GM12878 (cell line): ENCODE data around the gene HTT-AS. TPM values are rescaled to one million over a fixed set of nuclear protein-coding genes. Genes with fewer than 3 reads are reported as not detected.

Source experiments
- YY1 ChIP-seq: IDR thresholded peaks from 2 replicates; pipeline ENCODE4 v1.6.1; 2011; ENCODE audit warnings: low read depth, mild to moderate bottlenecking, low read length
- polyA plus RNA-seq, 11 experiments: library from polyadenylated mRNA; depleted of rRNA in 4 of 11; unstranded in 6 of 11; stranded (reverse) in 5 of 11; fragments of >200 nt; fragmentation: Nextera tagmentation in 4 of 11; fragmentation: Illumina TruSeq in 1 of 11; extraction: Ambion mirVana in 4 of 11; extraction: Trizol in 1 of 11; gene quantifications; 1 replicate in 1 of 11; 2 replicates in 10 of 11; pipeline versions ENCODE4 v1.2.1 to v1.2.3, GENCODE V29; 2011 to 2016; ENCODE audit warnings: inconsistent platforms in 2 of 11, missing spikeins in 2 of 11, low read depth in 1 of 11
- total RNA-seq, 4 experiments: library from RNA; depleted of rRNA in 3 of 4; stranded (reverse); fragments of >200 nt in 3 of 4; fragmentation: Illumina TruSeq in 1 of 4; extraction: Trizol in 1 of 4; gene quantifications; 2 replicates each; pipeline versions ENCODE4 v1.2.1 to v1.2.3, GENCODE V29; 2013 to 2021
- TF ChIP-seq, protein P1 (sequence below): fragments of 450-650 bp; formaldehyde crosslinking; IDR thresholded peaks from 2 replicates; pipeline ENCODE4 v1.4.0; 2022; ENCODE audit warnings: mild to moderate bottlenecking, moderate library complexity
- TF ChIP-seq, protein P2 (sequence below): fragments of 450-650 bp; IDR thresholded peaks from 2 replicates; pipeline ENCODE4 v1.6.1; 2017; ENCODE audit warnings: antibody characterized with exemption, mild to moderate bottlenecking, moderate library complexity
- TF ChIP-seq, protein P3 (sequence below), 3 experiments: IDR thresholded peaks in 2 of 3; conservative IDR thresholded peaks in 1 of 3; 2 replicates each; pipeline ENCODE4 v1.5.1; 2011; ENCODE audit warnings: low read depth in 3 of 3, low read length in 3 of 3, mild to moderate bottlenecking in 3 of 3, control low read depth in 2 of 3, moderate library complexity in 2 of 3, inconsistent platforms in 1 of 3, mixed read lengths in 1 of 3; ENCODE audit not compliant: control insufficient read depth in 2 of 3, insufficient read depth in 1 of 3; ENCODE audit errors: extremely low read depth in 1 of 3

HTT-AS gene
- total and polyA plus RNA-seq, 10 of the 15 experiments (the other 5 are each of a cell fraction or from before 2014, with no cell fraction given): not detected

DNA sequence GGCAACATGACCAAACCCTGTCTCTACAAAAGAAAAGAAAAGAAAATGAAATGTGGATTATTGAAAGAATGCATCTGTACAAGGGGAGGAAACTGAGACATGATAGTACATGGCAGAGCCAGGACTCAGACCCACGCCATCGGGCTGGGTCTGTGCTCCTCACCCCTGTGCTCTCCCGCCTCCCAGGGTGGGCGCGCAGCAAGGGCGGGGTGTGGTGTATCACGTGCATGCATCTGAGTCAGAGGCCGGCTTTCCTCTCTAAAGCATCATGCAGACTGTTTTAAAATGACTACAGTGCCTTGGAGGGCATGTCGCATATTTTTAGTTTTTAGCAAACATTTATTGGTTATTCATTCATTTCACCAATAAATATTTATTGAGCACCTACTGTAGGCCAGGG lies 47.8 kb downstream of the HTT-AS start (continued):
- TF ChIP-seq, protein P1, sequence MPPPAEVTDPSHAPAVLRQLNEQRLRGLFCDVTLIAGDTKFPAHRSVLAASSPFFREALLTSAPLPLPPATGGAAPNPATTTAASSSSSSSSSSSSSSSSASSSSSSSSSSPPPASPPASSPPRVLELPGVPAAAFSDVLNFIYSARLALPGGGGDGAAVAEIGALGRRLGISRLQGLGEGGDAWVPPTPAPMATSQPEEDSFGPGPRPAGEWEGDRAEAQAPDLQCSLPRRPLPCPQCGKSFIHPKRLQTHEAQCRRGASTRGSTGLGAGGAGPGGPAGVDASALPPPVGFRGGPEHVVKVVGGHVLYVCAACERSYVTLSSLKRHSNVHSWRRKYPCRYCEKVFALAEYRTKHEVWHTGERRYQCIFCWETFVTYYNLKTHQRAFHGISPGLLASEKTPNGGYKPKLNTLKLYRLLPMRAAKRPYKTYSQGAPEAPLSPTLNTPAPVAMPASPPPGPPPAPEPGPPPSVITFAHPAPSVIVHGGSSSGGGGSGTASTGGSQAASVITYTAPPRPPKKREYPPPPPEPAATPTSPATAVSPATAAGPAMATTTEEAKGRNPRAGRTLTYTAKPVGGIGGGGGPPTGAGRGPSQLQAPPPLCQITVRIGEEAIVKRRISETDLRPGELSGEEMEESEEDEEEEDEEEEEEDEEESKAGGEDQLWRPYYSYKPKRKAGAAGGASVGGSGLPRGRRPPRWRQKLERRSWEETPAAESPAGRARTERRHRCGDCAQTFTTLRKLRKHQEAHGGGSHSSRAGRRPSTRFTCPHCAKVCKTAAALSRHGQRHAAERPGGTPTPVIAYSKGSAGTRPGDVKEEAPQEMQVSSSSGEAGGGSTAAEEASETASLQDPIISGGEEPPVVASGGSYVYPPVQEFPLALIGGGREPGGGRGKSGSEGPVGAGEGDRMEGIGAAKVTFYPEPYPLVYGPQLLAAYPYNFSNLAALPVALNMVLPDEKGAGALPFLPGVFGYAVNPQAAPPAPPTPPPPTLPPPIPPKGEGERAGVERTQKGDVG (CRISPR knock-in tag): no peak
- TF ChIP-seq, protein P2, sequence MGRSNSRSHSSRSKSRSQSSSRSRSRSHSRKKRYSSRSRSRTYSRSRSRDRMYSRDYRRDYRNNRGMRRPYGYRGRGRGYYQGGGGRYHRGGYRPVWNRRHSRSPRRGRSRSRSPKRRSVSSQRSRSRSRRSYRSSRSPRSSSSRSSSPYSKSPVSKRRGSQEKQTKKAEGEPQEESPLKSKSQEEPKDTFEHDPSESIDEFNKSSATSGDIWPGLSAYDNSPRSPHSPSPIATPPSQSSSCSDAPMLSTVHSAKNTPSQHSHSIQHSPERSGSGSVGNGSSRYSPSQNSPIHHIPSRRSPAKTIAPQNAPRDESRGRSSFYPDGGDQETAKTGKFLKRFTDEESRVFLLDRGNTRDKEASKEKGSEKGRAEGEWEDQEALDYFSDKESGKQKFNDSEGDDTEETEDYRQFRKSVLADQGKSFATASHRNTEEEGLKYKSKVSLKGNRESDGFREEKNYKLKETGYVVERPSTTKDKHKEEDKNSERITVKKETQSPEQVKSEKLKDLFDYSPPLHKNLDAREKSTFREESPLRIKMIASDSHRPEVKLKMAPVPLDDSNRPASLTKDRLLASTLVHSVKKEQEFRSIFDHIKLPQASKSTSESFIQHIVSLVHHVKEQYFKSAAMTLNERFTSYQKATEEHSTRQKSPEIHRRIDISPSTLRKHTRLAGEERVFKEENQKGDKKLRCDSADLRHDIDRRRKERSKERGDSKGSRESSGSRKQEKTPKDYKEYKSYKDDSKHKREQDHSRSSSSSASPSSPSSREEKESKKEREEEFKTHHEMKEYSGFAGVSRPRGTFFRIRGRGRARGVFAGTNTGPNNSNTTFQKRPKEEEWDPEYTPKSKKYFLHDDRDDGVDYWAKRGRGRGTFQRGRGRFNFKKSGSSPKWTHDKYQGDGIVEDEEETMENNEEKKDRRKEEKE: no peak
- TF ChIP-seq, protein P3, sequence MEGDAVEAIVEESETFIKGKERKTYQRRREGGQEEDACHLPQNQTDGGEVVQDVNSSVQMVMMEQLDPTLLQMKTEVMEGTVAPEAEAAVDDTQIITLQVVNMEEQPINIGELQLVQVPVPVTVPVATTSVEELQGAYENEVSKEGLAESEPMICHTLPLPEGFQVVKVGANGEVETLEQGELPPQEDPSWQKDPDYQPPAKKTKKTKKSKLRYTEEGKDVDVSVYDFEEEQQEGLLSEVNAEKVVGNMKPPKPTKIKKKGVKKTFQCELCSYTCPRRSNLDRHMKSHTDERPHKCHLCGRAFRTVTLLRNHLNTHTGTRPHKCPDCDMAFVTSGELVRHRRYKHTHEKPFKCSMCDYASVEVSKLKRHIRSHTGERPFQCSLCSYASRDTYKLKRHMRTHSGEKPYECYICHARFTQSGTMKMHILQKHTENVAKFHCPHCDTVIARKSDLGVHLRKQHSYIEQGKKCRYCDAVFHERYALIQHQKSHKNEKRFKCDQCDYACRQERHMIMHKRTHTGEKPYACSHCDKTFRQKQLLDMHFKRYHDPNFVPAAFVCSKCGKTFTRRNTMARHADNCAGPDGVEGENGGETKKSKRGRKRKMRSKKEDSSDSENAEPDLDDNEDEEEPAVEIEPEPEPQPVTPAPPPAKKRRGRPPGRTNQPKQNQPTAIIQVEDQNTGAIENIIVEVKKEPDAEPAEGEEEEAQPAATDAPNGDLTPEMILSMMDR (IDR thresholded peaks at IDR 0.05 in 2 of 3, conservative IDR thresholded peaks at IDR 0.05 in 1 of 3; ENCODE audit: control insufficient read depth in 2 of 3, extremely low read depth in 1 of 3, insufficient read depth in 1 of 3, low read depth in 3 of 3, low read length in 3 of 3): no peak
- no peak for TF ChIP-seq YY1
